Measurements from ENCODE around the gene GNLY. TPM values are rescaled to one million over a fixed set of nuclear protein-coding genes. Genes with fewer than 3 reads are reported as not detected.

Gene GNLY
- total RNA-seq, 6 experiments from 2014 or later, result 0.92 to 3.1 (median 1.6) TPM

- Histone ChIP-seq H3K27ac (no peak overlapping the region), H3K27me3 (no peaks in the 10 kb centered on the region), H3K4me3 (no peak overlapping the region), H3K9me3 (no peaks in the 10 kb centered on the region), H3K4me1 (peaks cover 0 to 24% (median 8%) of the 10 kb centered on the region in 4 donors), H3K36me3 (no peaks in the 10 kb centered on the region)
- TF ChIP-seq POLR2A (IDR thresholded peaks at IDR 0.05) (no peak), CTCF (IDR thresholded peaks at IDR 0.05) (no peak)
- intact Hi-C loops (cut with DNase I), result no loop called here
- no peak for ATAC-seq
- WGBS (ENCODE audit: insufficient coverage, low coverage, low lambda C conversion rate, missing lambda C conversion rate), result 84% methylated on average over 3 of the region's 6 CpGs
- peak in 1 of 3 donors; percentile 40 for DNase-seq
Observed at GRCh38 chr2:85719609-85720240, 25.6 kb downstream of the GNLY start.

GRCh38 chr2:85720533-85720932 is 26.4 kb downstream of the GNLY start:
- TF ChIP-seq CTCF (IDR thresholded peaks at IDR 0.05) (no peak), POLR2A (IDR thresholded peaks at IDR 0.05) (no peak)
- H3K9me3 ChIP-seq, result no peaks in the 10 kb centered on the region
- no peak overlapping the region for H3K27ac ChIP-seq
- peaks cover 0 to 32% (median 12%) of the 10 kb centered on the region in 4 donors for H3K4me1 ChIP-seq
- DNase-seq, result no peak
- WGBS (ENCODE audit: insufficient coverage, low coverage, low lambda C conversion rate, missing lambda C conversion rate), result 63% methylated on average over 1 of the region's 1 CpG
- no peaks in the 10 kb centered on the region for H3K36me3 ChIP-seq
- no peak overlapping the region for H3K4me3 ChIP-seq
- no peak for ATAC-seq
- H3K27me3 ChIP-seq, result no peaks in the 10 kb centered on the region
- intact Hi-C loops (cut with DNase I), result no loop called here

GRCh38 chr2:85721641-85722040 is 27.5 kb downstream of the GNLY start:
- Histone ChIP-seq H3K4me3 (no peak overlapping the region), H3K36me3 (no peaks in the 10 kb centered on the region), H3K27ac (no peak overlapping the region), H3K9me3 (no peaks in the 10 kb centered on the region), H3K4me1 (peaks cover 0 to 39% (median 19%) of the 10 kb centered on the region in 4 donors), H3K27me3 (no peaks in the 10 kb centered on the region)
- no peak for ATAC-seq
- intact Hi-C loops (cut with DNase I), result no loop called here
- DNase-seq, result peak in 1 of 3 donors; percentile 28
- WGBS (ENCODE audit: insufficient coverage, low coverage, low lambda C conversion rate, missing lambda C conversion rate), result 82% methylated on average over 4 of the region's 4 CpGs
- TF ChIP-seq POLR2A (IDR thresholded peaks at IDR 0.05) (no peak), CTCF (IDR thresholded peaks at IDR 0.05) (no peak)

GRCh38 chr2:85722519-85722918 is 28.4 kb downstream of the GNLY start:
- peak overlapping the region in 1 of 3 donors; percentile 42 for H3K27ac ChIP-seq
- no peak for TF ChIP-seq POLR2A (IDR thresholded peaks at IDR 0.05)
- no peak for TF ChIP-seq CTCF (IDR thresholded peaks at IDR 0.05)
- H3K4me3 ChIP-seq, result no peak overlapping the region
- H3K4me1 ChIP-seq, result peaks cover 0 to 39% (median 19%) of the 10 kb centered on the region in 4 donors
- 43% methylated on average over 3 of the region's 6 CpGs for WGBS (ENCODE audit: insufficient coverage, low coverage, low lambda C conversion rate, missing lambda C conversion rate)
- H3K27me3 ChIP-seq, result no peaks in the 10 kb centered on the region
- no peaks in the 10 kb centered on the region for H3K9me3 ChIP-seq
- DNase-seq, result no peak
- intact Hi-C loops (cut with DNase I), result no loop called here
- no peaks in the 10 kb centered on the region for H3K36me3 ChIP-seq
- peak in 3 of 4 donors; percentile 24 to 67 (median 41) for ATAC-seq

Data from right lobe of liver (tissue), 6 donors.